HG03457 (cell line): ENCODE measurements around the gene BNIP2.
"Not testable (repeated sequence)": the region's sequence is repeated elsewhere in the genome, so short reads cannot be mapped to it uniquely, and the experiment has no call there.

Experiments used
- ATAC-seq: cut with Tn5 transposase; IDR thresholded peaks from one replicate; pipeline ENCODE4 v1.9.1; 2021; ENCODE audit warnings: moderate number of reproducible peaks; ENCODE audit not compliant: unreplicated experiment

Gene BNIP2

DNA sequence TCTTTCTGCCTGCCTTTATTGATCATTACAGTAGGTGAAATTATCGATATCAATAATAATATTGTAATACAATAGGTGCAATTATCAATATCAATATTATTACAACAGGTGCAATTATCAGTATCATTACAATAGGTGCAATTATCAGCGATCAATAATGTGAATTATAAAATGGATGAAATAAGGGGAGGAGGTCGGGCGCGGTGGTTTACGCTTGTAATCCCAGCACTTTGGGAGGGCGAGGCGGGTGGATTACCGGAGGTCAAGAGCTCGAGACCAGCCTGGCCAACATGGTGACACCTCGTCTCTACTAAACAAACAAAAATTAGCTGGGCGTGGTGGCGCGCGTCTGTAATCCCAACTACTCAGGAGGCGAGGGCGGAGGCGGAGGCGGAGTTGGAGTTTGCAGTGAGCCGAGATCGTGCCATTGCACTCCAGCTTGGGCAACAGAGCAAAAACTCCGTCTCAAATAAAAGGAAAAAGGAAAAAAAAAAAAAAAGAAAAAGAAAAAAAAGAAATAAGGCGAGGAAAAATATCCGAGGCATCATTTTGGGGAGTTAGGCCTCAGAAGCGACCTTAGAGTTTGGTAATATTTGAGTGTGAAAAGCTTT lies 611 bp upstream of the BNIP2 start:
- no peak for ATAC-seq

DNA sequence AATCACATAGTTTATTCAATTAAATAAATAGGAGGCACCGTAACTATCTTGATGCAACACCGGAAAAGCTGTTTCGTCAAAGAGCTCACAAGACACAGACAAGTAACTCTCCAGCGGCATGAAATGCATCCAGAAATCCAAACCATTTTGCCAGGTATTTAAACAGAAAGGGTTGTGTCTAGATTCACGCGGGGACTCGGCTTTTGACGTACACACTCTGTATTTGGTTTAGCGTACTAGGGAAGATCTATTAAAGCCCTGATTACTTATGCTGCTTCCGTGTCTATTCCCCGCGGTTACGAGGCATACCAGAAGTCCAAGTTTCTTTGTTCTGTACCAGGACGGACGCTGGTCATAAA lies 718 bp downstream of the BNIP2 start:
- ATAC-seq: no peak

DNA sequence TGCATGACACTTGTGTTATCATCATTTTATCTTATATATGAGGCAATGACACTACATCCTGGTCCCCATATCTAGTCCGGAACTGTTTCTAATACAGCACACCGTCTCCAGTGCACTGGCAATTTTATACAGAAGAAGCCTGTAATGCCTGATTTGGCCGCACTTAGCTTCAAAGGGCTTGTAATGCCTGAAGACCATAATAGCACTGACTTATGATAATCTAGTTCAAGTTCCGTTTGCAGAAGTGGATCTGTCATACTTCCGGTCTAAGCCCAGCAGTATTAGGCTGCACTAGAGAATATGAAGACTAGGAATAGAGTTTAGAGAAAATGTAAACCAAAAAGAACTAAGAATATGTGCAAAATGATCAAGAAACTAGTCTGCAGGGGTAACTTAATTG lies 1.3 kb downstream of the BNIP2 start:
- ATAC-seq: no peak

DNA sequence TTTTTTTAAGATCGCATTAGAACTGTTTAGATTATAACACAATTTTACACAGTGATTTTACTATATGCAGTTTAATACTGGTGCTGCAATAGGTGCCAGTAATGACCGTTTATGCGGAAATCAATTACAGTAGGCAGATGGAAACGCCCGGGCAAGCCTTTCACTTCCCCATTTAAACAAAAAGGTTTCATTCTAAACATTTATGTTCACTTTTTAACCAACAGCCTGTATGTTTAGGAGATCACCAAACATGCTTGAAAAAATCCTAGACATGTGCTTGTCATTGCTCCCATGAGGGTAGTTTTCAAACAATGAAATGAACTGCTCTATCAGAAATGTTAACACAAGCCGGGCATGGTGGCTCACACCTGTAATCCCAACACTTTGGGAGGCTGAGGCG lies 2.7 kb downstream of the BNIP2 start:
- no peak for ATAC-seq

DNA sequence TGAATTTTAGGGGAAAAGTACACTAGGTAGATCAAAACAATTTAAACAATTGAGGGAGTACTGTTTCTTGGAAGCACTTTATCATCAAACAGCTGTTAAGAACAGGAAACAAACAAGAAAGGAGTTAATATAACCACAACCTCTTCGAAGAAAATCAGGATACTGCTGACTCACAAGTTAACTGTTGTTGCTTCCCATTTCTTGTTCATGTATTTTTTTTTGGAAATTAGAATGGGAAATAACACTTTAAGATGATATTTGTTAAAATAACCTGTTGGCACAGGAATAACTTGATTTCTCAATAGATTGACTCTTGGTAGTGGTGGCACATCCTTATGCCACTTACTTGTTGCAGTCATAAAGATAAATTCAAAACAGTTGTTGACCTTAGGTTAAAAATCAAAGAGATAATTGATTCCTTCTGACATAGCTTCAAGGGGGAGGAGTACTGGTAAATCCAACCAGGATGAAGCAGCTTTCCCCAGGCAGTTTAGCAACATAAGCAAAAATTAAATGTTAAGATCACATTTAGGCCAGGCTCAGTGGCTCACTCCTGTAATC lies 3.3 kb downstream of the BNIP2 start:
- ATAC-seq: no peak

DNA sequence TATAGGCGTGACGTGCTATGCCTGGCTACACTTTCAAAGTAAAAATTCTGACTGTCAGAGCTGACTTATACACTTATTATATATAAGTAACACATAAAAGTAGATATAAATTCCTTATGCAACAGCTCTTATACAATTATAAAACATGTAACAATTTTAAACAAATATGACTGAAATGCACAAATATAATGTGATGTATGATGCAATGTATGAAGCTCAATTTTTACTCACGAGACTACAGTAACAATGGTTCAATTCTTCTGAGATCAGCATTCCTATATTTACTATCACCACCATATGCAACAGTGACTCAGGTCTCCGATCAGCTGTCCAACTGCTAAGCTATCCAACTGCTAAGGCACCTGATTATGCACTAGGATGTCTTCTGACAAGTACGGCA lies 8.2 kb downstream of the BNIP2 start:
- no peak for ATAC-seq

DNA sequence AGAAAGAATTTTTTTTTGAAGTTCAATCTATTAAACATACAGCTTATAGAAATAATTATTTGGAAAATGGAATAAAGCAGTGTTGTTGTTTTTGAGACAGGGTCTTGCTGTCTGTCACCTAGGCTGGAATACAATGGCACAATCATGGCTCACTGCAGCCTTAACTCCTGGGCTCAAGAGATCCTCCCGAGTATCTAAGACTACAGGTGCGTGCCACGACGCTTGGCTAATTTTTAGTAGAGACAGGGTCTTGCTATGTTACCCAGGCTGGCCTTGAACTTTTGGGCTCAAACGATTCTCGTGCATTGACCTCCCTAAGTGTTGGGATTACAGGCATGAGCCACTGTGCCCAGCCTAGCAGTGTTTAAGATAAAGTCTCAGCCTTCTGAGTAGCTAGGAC lies 8.8 kb downstream of the BNIP2 start:
- no peak for ATAC-seq

DNA sequence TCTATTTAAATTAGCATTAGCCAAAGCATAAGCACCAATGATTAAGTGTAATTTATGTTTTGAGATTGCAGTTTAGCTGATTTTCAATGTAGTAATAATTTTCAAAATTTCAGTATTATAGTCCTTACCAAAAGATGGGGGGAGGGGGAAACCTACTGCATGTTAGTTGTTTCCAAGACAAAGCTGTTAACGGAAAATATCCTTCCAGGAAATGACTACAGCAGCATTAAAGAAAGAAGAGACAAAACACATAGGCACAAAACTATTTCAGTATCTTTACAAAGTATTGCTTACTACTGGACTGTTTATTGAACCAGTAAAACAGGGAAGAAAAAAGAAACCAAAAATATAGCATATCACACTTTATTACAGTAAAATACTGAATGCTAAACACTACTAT lies 10.5 kb downstream of the BNIP2 start:
- ATAC-seq: no peak

DNA sequence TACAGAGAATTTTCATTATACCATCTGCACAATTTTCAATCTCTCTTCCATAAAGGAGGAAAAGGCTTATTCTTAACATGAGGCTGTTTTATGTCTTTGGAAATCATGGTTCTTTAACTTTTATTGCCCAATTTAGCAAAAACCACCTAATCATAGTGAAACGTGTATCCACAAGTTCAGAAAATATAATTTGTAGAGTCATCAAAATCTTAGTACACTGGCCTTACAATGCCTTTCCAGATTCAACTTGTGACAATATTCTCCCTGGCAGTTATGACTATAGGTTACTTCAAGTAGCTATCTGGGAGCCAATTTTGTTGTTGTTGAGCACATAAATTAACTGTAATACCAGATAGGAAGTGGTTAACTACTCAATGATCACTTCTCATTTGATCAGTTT lies 10.9 kb downstream of the BNIP2 start:
- no peak for ATAC-seq

DNA sequence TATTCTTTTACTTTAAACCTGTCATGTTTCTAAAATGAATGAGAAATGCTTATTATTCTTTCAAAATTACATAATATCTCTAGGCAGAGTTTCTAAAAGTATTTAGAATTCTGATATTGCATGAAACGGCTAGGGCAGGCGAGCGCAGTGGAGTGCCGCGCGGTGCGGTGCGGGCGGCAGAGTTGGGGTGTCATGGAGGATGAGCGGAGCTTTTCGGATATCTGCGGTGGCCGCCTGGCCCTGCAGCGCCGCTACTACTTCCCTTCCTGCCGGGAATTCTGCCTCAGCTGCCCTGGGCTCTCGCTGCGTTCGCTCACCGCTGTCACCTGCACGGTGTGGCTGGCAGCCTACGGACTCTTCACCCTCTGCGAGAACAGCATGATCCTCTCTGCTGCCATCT lies 12.6 kb downstream of the BNIP2 start:
- no peak for ATAC-seq

DNA sequence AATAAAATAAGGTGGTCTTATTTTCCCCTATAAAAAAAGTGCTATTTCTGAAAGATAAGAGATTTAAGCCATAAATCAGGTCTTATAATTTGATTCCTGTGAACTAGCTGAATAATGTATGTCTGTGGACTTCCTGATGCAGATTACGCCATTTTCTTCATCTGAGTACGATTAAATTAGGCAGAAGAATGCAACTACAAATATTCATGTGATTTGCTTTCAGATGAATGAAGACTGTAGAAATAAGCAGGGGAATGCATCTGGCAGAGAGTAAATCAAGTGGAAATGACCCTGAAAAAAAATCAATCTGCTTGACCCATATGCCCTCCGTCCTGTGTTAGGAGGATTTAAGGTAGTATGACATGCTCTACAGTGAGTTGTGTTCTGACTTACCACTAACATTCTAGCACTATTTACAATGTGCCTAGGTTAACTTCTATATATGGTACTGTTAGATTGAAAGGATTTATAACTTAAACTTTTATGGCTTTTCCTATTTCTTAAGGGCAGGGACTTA lies 14.7 kb downstream of the BNIP2 start:
- ATAC-seq: no peak

DNA sequence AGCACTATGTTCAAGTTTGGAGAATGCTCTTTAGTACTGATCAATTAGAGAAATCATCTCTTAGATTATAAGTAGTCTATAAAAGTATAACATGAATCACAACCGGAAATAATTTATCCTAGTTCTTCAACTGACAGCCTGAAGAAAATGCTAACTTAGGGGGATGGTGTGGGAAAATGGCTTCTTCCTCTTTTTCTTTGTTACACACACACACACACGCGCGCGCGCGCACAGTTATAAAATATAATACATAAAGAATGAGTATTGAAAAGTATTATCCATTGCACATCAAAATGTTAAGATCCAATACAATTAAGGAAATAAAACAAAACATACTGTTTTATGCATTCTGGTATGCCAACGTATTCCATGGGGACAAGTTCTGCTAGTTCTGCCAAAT lies 20.6 kb downstream of the BNIP2 start:
- no peak for ATAC-seq

DNA sequence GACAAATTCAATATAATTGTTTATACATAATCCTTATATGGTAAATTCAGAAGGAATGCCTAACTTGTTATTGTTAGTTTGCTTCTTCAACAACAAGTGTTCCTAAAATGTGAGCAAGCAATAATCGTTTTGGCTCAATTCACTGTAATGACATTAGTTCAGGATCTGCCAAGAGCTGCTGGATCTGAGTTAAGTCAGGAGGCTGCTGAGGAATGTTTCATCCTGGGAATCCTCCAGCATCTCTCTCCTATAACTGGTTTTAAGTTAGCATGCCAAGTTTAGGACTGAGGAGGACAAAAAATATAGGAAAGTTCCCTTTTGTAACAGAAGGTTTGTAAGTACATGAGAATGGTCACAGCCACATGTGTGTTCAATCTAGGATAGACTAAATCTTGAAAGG lies 26.9 kb downstream of the BNIP2 start:
- no peak for ATAC-seq

DNA sequence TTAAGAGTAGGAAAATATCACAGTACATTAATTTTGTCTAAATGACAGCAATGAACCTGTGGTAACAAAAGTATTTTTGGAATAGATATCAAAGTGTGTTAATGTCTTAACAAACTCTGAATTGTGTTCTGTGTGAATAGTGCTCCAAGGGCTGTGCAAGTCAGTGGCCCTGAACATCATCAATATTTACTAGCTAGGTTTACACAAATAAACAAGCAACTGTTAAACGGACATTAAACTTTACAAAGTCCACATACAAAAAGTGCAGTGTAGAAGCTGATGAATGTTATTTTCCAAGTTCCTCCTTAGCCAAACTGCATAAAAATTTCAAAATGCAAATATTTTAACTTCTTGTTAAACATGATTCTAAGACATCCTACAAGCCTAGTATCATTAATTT lies 29.8 kb downstream of the BNIP2 start:
- ATAC-seq: no peak

DNA sequence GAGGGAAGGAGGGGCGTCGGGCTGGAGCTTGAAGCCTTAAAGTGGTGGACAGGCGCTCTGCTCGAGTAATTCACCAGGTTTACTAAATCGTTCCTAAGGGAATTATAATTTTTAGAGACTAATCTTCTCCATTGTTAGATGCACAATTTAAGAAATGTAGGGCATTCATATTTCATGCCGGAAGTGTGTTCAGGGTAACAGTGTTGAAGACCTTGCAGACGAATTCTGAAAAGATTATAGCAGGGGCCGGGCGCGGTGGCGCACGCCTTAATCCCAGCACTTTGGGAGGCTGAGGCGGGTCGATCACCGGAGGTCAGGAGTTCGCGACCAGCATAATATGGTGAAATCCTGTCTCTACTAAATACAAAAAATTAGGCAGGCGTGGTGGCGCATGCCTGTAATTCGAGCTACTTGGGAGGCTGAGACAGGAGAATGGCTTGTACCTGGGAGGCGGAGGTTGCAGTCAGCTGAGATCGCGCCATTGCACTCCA lies 31.4 kb downstream of the BNIP2 start:
- ATAC-seq: no peak

DNA sequence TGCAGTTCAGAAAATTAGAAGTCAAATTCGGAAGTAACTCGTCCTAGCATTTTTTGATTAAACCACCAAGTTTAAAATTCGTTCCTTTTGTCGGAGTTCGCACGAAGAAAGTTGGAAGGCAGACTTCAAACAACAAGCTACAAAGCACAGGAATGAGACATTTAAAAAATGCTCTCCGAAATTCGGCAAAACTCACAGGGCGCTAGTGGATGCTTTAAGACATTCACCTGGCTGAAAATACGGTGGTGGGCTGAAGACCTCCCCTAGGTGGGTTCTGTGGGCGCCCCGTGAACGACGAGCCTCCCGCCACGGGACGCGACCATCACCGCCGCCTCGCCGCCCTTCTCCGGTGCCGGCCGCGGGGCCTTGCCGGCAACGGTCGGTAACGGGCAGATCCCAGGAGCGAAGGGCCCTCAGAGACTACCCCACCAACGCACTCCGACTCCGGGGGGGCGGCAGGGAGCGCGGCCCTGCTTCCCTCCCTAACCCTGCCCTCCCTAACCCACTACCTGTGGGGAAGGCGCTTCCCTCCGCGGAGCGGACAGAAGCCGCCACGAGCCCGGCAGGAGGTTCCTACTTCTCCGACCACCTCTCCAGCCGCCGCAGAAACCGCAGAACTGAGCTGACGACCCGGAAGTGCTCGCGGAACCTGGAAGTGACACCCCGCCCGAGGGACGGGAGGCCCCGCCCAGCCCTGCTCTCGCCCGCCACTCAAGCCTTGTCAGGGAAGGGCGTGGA lies 32.1 kb downstream of the BNIP2 start, which contains the start of gene GTF2A2:
TSS of gene GTF2A2 (minus strand) at position 619 of the 738 bp plus-strand sequence. CDS start 5,238 bp downstream, outside the sequence.
- ATAC-seq: peak; percentile 96

DNA sequence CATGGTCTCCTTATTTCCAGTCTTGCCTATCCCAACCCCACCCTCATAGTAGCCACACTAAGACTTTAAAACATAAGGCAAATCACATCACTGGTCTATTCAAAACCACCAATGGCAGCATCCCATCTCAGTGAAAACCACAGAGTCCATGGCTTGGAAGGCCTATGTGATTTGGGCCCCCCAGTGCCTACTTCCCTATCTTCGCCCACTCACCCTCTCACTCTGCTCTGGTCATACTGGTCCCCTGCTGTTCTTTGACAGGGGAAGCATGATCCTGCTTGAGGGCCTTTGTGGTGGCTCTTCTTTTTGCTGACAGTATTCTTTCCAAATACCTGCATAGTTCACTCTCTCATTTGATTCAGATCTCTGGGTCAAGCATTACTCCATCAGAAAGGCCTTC lies 35.1 kb downstream of the BNIP2 start:
- ATAC-seq: no peak

DNA sequence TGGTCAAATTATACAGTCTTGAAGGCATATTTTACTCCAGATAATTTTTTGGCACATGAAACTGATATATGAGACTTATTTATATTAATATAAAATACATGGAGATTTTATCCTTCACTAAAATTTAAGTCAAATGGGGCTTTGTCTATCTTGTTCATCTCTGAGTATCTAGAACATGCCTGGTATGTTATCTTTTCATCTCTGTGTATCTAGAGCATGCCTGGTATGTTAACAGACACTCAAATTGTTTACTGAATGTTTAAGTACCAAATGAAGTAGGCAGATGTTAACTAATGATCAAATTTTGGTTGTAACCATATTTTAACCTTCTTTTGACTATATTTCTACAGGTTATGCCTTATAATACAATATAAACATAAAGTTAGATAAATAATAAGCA lies 39.5 kb downstream of the BNIP2 start:
- no peak for ATAC-seq

DNA sequence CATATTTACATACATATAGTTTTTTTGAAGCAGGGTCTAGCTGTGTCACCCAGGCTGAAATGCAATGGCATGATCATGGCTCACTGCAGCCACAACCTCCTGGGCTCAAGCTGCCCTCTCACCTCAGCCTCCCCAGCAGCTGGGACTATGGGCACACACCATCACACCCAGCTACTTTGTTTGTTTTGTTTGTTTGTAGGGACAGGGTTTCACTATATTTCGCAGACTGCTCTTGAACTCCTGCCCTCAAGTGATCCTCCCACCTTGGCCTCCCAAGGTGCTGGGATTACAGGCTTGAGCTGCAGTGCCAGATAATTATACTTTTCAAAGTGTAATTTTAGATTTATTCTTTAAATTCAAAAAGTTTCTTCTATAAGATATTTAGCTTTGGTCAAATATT lies 42.0 kb downstream of the BNIP2 start:
- no peak for ATAC-seq

DNA sequence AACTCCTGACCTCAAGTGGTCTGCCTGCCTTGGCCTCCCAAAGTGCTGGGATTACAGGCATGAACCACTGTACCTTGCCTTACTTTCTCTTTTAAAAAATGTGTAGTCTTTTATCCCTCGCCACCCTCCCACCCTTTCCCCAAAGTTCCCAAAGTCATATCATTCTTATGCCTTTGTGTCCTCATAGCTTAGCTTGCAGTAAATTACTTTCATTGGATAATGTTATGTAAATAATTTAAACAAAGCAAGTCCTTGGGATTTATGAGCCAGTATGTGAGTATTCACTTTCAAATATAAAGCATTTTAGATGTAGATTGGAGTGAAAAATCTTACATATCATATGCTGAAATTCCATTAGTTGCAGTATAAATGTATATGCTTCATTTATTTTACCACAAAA lies 42.8 kb downstream of the BNIP2 start:
- ATAC-seq: no peak

DNA sequence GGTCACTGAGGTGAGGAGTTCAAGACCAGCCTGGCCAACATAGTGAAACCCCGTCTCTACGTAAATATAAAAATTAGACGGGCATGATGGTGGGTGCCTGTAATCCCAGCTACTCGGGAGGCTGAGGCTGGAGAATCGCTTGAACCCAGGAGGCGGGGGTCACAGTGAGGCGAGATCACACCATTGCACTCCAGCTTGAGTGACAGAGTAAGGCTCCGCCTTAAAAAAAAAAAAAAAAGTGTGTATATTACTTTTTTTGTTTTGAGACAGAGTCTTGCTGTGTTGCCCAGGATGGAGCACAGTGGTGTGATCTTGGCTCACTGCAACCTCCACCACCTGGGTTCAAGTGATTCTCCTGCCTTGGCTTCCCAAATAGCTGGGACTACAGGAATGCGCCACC lies 43.3 kb downstream of the BNIP2 start:
- ATAC-seq: not testable (repeated sequence)

DNA sequence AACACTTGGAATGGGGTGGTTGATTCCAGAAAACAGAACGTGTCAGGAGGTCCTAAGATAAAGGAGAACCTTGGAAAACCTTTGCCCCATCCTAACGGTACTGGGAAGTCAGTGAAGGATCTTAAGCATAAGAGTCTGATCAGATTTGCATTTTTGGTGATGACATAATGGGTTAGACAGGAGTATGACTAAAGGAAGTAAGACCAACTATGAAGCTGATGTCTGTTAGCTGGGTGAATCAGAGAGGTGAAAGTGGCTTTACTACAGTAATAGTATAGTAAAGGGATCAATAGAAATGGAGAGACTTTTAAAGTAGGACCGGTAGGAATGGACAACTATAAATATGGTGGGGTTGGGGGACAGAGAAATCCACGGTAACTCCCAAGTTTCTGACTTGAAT lies 44.4 kb downstream of the BNIP2 start:
- ATAC-seq: no peak
